ENCODE results near the gene BGLAP. TPM values are rescaled to one million over a fixed set of nuclear protein-coding genes. Genes with fewer than 3 reads are reported as not detected.

Gene BGLAP
- total RNA-seq, 1 donor from 2014 or later: 0.30 TPM

GRCh38 chr1:156233426-156234127 lies 8.4 kb upstream of the BGLAP start:
- Histone ChIP-seq H3K4me3 (no peak overlapping the region), H3K36me3 (peaks cover 62% of the 10 kb centered on the region), H3K9me3 (replicated peaks) (no peaks in the 10 kb centered on the region), H3K27ac (replicated peaks) (no peak overlapping the region), H3K4me1 (no peaks in the 10 kb centered on the region), H3K27me3 (ENCODE audit: low read depth) (no peaks in the 10 kb centered on the region)
- intact Hi-C loops (cut with micrococcal nuclease): no loop called here
- no peak for TF ChIP-seq CTCF (IDR thresholded peaks at IDR 0.05; ENCODE audit: borderline replicate concordance)
- no peak for DNase-seq

GRCh38 chr1:156236164-156236563 lies 5.8 kb upstream of the BGLAP start:
- no peaks in the 10 kb centered on the region for H3K27me3 ChIP-seq (ENCODE audit: low read depth)
- no peak for TF ChIP-seq CTCF (IDR thresholded peaks at IDR 0.05; ENCODE audit: borderline replicate concordance)
- intact Hi-C loops (cut with micrococcal nuclease): no loop called here
- no peak for DNase-seq
- H3K4me1 ChIP-seq: no peaks in the 10 kb centered on the region
- H3K36me3 ChIP-seq: peaks cover 77% of the 10 kb centered on the region
- H3K9me3 ChIP-seq (replicated peaks): no peaks in the 10 kb centered on the region
- no peak overlapping the region for H3K27ac ChIP-seq (replicated peaks)
- no peak overlapping the region for H3K4me3 ChIP-seq

GRCh38 chr1:156238248-156238647 lies 3.7 kb upstream of the BGLAP start:
- intact Hi-C loops (cut with micrococcal nuclease): no loop called here
- no peak for TF ChIP-seq CTCF (IDR thresholded peaks at IDR 0.05; ENCODE audit: borderline replicate concordance)
- Histone ChIP-seq H3K4me3 (no peak overlapping the region), H3K27ac (replicated peaks) (no peak overlapping the region), H3K36me3 (peaks cover 69% of the 10 kb centered on the region), H3K9me3 (replicated peaks) (no peaks in the 10 kb centered on the region), H3K27me3 (ENCODE audit: low read depth) (no peaks in the 10 kb centered on the region), H3K4me1 (no peaks in the 10 kb centered on the region)
- DNase-seq: no peak

- Histone ChIP-seq H3K36me3 (peaks cover 44% of the 10 kb centered on the region), H3K9me3 (replicated peaks) (no peaks in the 10 kb centered on the region), H3K27me3 (ENCODE audit: low read depth) (peaks cover 19% of the 10 kb centered on the region), H3K4me1 (peaks cover 13% of the 10 kb centered on the region), H3K27ac (replicated peaks) (no peak overlapping the region), H3K4me3 (no peak overlapping the region)
- TF ChIP-seq CTCF (IDR thresholded peaks at IDR 0.05; ENCODE audit: borderline replicate concordance): no peak
- intact Hi-C loops (cut with micrococcal nuclease): no loop called here
- DNase-seq: no peak
Observed at GRCh38 chr1:156241311-156241811, 623 bp upstream of the BGLAP start.

- DNase-seq: no peak
- Histone ChIP-seq H3K4me3 (no peak overlapping the region), H3K27me3 (ENCODE audit: low read depth) (peaks cover 21% of the 10 kb centered on the region), H3K4me1 (peaks cover 26% of the 10 kb centered on the region), H3K27ac (replicated peaks) (no peak overlapping the region), H3K9me3 (replicated peaks) (no peaks in the 10 kb centered on the region), H3K36me3 (peaks cover 30% of the 10 kb centered on the region)
- TF ChIP-seq CTCF (IDR thresholded peaks at IDR 0.05; ENCODE audit: borderline replicate concordance): no peak
- intact Hi-C loops (cut with micrococcal nuclease): no loop called here
Observed at GRCh38 chr1:156242738-156243137, 754 bp downstream of the BGLAP start.

Data from left ventricle myocardium inferior (tissue), 1 donor.